Measurements from ENCODE around the gene COG5.

DNA sequence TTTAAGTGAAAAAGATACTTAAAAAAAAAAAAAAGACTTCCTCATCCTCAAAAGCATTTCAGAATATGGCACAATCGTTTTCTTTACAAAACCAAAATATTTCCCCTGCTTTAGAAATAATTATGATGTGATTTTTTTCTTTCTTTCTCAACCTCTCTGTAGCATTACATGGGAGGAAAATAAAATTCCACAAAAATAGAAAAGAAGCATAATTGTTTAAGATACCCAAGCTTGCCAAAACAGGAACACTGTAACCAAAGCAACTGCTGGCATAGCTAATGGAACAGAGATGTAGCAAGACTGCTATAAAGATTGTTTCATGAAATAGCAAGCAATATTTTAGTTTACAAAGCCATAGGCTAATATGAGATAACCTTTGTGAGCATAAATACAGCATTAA lies 169.4 kb downstream of the COG5 start:
- TF ChIP-seq CTCF (IDR thresholded peaks at IDR 0.05) (no peak), POLR2A (IDR thresholded peaks at IDR 0.05) (no peak)

Measured in breast epithelium (tissue), 3 donors.